ENCODE data around the gene GPR171.

The GPR171 gene

DNA sequence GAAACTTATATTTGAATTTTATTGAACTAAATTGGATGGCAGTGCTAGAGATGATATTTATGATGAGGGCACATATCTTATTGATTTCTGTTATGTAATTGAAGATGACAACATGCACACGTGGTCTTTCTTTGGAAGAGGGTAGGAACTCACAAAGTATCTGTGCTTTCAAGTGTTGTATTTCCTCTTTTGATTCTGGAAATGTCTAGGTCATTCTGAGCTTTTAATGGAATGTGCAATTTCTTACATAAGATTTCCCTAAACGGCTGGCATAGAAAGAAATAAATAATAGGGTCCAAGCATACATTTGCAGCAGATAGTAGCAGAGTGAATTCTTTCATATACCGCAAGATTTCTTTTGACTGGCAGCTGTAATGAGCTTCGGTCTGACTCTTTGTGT lies 10.1 kb upstream of the GPR171 start:
- no peak for DNase-seq

DNA sequence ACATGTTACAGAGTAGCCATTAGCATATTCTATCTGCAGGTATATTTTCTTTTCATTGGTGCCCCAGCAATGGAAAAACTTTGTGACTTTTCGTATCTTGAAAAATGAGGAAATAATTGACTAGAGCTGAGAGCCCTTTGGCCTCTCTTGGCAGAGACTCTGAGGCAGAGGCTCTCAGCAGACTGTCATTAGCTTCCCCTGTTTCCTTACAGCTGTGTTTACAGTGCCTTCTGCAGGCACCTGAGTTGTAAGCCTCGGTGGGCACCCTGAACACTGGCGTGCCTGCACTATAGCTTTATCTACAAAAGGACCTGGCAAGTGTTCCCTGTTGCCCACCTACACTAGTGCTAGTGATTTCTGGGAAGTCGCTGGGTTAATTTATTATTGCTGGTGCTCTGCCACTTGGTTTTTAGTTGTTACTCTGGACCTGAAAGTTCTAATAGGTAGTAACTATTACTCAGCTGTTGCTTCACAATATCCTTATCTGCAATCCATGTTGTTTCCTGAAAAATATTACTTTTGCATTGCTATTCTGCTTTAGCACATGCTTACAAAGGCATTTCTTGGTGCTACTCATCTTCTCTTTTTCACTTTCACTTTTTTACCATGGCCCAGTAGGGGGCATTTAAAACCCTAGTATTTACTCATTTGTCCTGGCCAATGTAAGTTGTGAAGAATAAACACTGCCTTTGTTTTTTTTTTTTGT lies 7.8 kb upstream of the GPR171 start:
- DNase-seq = peak; percentile 54

DNA sequence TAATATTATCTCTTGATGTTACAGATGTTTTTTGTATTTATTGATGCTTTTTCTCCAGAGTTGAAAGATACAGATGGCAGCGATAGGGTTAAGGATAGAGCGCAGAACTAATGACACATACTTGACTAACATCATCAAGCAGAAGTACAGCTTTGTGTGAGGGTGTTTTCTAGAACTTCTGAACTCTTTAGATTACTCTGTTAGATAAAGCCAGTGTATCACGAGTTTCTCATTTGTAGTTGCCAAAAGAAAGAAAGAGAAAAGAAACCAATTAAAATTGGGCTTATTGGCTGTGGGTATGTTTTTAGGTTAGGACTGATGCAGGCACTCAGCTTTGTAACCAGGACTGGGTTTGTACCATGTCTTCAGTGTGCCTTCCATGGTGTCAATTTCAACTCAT lies 6.6 kb upstream of the GPR171 start:
- DNase-seq = no peak

DNA sequence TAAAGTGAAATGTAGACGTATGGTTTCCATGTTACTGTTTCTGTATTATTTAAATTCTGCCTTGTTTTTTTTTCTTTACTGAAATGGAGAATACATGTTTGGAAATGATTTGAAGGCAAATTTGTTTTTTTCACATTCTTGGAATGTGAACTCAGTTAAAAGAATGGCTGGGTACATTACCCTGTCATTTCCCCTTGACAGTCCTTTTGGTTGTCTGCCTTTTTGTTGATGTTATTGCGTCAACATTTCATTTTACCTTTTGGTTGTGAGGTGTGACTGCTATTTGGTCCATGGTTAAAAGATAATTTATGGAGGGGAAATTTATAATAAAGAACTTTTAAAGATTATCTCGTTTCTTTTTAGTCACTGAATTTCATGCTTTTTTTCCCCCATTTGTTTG lies 3.2 kb upstream of the GPR171 start:
- DNase-seq = no peak

DNA sequence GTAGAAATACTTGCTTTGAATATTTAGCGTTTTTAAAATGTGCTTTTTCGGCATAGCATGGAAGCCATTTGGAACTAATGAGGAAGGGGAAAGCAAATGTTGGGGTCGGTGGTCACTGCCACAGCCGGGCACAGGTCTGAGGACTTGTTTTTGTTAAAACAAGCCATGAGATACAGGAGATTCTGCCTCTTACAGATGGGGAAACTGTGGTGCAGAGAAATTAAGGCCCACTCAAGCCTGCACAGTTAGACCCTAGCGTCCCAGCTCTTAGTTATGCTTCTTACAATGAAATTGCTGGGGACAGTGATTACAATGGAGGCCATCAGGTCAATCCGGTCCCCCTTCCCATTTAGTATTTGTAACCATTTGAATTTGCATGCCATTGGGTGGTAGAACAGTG lies 2.5 kb upstream of the GPR171 start:
- no peak for DNase-seq

DNA sequence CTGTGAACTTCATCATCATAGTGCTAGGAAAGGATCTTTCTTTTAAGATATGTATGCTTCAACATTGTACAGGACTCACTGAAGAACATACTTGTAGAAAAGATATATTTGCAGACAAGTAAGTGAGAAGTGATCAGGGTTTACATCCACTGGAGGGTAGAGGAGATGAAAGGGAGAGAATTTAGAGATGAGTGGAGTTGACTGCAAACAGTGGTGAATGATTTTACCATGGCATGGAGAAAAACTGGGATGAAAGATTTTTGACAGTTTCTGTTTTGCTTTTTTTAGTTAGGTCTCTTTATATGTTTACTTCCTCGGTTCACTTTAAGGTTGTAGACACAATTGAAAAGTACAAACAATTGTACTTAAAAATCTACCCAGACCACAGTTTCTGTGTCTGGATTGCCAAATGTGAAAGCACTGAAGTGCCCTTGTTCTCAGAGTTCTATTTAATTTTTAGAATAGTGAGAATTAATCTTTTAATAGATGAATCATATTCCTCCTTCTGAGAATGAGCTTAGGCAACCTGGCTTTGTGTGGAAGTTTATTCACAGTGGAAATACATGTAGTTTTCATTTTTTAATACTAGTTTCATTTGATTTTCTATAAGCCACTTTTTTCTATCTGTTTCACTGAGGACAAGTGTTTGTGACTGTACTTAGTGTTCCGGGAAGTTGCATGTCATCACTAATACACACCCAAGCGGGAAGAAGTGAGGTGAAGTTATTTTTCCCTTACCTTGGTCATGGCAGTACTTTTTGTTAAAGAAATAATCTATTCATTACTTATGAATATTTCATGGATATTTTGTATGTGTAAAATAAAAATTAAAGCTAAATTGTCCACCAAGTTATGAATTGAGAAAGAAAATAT lies 1.8 kb upstream of the GPR171 start:
- DNase-seq = no peak

DNA sequence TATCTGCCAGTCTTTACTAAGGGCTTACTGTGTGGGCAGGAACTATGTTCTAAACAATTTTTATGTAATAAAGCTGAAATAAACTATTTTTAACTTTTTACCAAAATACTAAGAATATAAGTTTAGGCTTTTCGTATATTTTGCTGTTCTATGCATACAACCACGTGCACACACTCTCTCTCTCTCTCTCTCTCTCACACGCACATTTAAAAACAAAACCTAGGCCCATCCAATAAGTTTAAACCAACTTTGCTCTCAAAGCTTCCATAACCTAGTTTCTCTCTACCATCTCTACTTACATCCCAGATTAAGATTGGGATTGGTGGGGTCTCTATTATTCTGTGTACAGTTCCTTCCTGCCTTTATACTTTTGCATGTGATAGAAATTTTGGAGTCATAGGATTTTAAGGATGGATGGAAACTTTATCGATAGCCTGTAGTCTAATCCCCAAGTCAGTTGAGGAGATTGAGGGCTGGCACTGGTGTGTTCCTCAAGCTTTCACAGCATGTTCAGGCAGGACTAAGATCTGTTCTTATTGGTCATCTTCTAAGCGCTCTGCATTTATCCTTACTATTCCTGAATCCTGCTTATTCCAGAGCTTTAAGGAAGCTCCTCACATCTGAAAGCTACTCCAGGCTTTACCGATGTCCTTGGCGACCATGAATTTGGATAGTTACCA lies 1.8 kb downstream of the GPR171 start:
- DNase-seq = no peak

DNA sequence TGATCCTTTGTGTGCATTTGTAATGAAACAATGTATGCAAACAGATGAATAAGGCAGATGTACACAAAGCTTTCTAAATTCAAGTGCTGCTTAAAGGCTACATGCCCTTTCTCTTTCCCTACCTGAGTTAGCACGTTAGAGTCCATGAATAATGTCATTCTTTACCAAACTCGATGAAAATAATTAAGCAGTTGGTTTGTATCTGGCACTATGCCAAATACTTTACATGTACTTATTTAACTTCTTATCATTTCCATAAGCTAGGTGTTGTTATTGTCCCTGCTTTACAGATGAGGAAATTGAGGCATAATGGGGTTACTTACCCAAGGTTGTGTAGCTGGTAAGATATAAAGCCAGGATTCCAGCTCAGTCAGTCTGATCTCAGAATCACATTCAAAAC lies 2.4 kb downstream of the GPR171 start:
- DNase-seq = no peak

DNA sequence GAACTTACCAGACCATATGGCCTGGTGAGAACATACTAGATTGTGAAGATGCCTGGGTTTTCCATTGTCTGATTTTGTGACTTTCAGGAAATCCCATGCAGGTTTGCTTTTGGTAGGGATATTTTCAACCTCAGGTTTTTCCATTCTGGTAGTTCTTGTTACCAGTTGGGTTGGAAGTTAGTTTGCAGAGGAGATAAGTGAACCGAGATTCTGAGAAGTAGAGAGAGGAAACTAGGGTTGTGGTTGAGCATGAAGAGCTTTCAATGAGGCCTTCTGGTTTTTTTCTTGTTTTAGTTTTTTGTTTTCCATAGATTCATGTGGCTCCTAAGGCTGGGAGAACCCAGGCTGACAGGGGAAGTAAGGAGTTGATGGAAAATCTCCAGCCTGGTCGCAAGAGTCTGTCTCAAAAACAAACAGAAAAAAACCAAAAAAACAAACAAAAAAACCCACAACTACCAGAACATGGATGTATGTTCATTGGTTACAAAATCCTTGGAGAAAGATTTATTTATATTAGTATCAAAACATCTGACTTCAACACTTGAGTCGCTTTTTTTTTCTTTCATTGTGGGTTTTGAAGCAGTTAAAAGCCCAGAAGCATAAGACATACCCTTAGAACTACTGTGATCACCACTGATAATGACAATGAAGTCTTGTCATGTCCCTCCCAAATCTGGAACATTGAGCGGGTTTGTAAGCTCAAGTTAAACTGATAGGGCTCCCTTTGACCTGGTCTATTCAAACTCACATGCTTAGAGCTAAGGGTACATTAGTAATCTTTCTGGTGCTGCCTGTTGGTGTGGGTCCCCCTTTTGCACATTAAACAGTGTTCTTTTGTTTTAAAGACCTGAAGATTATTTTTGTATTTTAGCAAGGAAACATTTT lies 3.2 kb downstream of the GPR171 start:
- no peak for DNase-seq

DNA sequence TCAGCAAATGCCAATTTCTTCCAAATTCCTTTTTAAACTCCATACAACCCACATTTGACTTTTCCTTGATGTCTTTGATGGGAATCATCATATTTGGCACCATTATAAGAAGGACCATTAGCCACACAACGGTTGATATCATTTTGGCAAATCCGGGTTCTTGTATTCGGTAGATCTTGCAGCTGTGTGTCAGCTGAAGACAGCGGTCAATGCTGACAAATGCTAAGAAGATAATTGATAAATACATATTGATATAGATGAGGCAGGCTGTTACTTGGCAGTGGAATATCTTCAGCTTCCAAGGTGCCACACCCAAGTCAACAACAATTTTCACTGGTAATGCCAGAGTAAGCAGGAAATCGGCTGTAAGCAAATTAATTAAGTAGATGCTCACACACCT lies 4.2 kb downstream of the GPR171 start:
- DNase-seq = no peak

DNA sequence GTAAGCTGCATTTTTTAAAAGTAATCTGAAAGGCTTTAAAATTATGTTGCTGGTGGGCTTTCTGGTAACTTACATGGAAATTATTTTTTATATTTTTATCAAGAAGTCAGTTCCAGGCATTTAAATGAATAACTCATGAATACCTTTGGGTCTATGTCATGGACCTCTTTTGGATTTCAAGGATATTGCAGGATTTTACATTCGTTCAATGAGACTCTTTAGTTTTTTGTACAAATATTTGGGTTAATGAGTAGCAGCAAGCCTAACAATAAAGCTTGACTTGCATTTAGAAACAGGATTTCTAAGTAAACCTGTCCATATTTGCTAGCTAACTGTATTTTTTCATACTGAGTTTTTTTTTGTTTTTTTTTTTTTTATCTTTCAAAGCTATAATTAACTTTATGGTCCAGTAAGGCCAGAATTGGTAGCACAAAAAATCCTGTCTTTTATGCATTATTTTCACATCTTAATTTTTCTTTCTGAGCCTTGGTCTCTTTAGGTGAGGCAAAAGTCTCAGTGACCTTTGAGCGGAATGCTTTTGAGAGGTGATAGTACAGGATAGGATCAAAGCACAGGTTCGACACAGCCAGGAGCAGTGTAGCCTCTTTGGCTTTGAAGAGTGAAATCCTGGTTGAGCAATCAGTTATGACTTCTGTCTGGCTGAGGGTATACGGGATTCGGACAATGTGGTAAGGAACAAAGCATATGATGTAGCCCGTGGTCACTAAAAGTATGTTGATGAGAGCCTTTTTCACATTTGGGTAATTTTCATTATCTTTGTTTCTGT lies 4.8 kb downstream of the GPR171 start:
- no peak for DNase-seq

DNA sequence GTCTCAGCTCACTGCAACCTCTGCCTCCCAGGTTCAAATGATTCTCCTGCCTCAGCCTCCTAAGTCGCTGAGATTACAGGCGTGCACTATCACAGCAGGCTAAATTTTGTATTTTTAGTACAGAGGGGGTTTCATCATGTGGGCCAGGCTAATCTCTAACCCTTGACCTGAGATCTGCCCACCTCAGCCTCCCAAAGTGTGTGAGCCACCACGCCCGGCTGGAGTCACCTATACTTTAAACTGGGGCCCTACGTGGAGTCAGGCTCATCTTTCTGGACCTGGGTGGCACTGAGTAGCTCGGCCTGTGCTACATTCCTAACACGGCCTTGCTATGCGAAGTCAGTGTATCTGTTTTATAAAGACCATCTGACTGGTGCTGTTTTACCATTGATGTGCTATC lies 5.8 kb downstream of the GPR171 start:
- DNase-seq = no peak

DNA sequence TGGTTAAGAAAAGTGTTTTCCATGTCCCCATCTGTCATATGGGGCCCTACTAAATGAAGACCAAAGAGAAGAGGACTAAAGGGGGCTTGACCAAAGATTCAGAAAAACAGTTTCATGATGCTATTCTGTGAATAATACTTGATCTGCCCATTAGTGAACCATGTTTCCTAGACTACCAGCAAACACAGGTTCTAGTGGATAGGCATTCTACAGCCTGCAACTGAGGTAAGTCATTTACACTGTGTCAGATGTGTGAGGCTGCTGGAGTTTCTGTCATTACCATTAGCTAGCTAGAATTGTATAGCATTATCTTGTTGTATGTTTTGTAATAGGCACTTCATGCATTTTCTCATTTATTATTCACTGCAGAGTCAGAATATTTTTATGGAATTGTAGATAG lies 6.6 kb downstream of the GPR171 start:
- DNase-seq = no peak

DNA sequence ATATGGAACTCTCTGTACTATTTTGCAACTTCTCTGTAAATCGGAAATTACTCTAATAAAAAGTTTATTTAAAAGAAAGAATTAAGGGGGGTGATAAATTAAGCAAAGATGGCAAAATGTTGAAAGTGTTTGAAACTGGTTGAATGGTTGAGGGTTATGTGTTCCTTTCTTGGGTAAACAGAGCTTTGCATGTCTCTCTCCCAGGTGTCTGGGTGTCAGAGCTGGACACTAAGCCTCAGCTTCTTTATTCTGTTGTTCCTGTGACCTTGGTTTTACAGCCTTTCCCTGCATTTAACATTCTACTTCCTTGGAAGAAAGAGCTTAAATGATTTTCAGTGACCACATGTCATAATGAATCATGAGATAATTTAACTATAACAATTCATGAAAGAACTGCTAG lies 7.2 kb downstream of the GPR171 start:
- DNase-seq = no peak

DNA sequence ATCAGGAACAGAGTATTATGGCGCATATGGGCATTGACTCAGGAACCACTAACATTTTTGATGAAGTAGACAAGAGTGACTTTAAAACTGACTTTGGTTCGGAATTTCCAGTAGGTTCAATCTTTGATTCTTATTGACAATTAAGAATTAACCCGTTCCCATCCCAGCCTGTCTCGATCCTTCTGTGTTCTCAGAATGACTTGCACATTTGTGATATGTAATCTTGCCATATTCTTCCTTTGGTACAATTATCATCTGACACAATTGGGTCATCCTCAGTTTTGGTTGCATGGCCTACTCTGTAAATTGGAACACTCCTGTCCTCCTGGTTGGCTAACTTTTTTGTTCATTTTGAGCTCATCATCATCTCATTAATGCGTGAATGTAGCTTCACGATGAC lies 10.5 kb downstream of the GPR171 start:
- DNase-seq = no peak

DNA sequence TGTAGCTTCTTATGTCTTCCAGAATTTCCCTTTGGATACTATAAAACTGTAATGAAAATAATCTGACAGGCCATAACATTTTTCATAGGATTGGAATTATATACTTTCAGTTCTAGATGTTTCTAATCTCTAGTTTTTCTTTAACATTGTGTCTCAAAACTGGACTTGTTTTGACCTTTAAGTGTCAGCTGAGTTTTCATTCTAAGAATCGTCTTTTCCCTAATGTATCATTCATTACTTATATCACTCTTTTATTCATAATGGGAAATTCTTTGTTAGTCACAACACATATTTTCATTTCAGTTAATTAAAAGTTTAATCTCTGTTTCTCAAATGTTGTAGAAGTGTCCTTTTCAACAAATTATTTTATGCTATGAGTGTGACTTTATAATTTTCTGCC lies 11.9 kb downstream of the GPR171 start:
- no peak for DNase-seq

DNA sequence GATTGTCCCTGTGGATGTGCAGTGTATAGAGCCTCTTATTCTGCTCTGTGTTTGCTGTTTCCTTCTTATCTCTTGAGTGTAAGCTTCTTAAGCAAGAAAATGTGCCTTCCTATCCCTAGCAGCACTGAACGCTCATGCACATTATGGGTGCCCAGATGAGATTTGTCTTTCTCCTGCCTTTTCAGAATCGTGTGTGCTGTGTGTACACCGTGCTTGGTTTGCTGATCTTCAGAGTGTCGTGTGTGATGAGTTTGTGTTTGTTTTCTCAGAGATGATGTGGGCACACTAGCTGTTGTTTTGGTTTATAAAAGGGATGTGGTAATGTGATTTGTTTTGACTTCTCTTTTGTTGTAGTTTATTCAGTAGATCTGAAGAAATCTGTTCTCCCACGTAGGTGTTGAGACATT lies 19.7 kb downstream of the GPR171 start:
- DNase-seq = no peak

DNA sequence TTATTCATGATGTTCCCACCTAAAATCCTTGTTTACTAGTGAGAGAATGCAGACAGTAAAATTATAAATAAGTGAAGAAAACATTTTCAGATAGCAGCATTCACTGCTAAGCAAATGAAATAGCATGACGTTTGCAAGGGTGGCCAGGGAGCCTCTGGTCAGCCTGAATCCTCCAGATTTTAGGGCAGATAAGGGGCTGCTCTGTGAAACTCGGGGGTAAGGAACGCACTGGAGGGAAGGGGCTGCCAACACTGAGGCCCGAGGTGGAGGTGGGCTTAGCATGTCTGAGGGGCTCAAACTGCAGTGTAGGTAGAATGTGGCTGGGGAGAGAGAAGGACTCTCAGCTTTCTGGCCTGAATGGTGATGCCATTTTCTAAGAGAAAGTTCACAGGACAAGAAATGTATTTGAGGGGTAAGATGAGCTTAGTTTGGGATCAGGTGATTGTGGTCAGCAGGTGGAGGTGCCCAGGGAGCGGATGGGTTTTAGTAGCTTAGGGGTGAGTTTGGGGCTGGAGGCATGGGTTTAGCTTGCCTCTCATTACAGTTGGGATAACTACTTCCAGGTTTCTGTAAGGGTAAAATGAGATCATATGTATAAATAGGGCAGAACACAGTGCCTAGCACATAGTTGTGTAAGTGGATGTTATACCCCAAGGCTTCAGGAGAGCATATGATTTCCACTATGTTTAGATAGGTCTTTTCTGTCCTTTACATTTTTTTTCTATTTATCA lies 20.5 kb downstream of the GPR171 start:
- DNase-seq = no peak

DNA sequence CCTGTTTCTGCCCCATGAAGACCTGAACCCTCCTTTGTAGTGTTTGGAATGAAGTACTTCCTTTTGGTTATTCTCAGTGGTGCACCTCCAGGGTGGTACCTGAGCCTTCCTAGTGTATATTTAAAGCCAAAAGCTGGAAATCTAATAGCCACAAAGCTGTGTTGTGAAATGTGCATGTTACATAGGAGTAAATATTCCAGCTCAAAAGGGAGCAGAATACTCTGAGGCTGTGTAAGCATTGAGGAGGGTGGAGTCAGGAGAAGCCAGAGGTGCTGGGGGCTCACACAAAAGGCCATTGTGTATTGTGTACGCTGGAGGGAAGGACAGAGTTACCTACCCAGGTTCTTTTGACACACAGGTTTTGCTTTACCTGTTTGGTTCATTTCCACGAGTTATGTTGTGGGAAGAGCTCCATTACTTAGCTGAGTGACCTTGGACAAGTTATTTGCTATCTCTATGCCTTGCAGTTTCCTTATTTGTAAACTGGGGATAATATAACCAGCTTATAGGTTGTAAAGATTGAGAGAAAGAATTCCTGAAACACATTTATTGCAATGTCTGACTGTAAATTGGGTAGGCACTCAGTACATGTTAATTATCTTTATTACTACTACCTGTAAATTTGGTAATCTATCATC lies 24.7 kb downstream of the GPR171 start:
- peak; percentile 37 for DNase-seq

DNA sequence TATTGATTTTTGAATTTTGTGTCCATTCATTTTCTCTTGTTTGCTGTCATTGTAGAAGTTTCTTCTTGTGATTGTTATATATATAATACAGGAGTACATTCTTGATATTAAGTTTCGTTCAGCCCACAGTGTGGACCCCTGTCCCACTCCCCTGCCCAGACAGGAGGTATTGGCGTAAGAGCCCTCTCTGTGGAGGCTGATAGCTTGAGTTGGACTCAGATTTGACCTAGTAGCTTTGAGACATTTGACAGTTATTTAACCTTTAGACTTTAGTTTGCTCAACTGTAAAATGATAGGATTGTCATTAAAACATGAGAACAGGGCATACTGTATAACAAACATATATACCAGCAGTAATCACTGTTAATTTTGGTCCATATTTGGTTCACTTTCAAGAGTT lies 27.1 kb downstream of the GPR171 start:
- DNase-seq = no peak

DNA sequence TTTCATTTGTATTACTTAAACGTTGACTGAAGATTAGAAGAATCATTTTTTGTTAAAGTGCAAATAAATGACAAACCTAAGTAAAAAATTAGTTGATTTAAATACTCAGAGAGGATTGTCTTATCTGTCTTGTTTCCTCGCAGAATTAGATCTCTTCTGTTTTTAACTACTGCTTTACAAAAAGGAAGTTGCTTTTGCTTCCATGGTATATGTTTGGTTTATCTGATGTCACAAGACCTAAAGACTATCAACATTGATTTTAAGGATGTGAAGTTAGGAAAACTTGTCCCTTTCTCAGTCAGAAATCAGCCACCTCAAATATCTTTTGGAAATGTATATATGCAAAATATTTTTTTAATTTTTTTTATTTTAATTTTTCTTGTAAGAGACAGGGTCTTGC lies 28.7 kb downstream of the GPR171 start:
- no peak for DNase-seq

All from NCI-H69 (cell line).